SH-SY5Y (cell line): ENCODE measurements around the gene ZNF132.

Experiments
- GATA2 ChIP-seq: IDR thresholded peaks from 2 replicates; pipeline ENCODE4 v1.6.1; 2011; ENCODE audit warnings: mild to moderate bottlenecking, low read depth, low read length
- GATA3 ChIP-seq: IDR thresholded peaks from 2 replicates; pipeline ENCODE4 v1.6.1; 2011; ENCODE audit warnings: low read depth, mild to moderate bottlenecking, low read length, moderate library complexity

DNA sequence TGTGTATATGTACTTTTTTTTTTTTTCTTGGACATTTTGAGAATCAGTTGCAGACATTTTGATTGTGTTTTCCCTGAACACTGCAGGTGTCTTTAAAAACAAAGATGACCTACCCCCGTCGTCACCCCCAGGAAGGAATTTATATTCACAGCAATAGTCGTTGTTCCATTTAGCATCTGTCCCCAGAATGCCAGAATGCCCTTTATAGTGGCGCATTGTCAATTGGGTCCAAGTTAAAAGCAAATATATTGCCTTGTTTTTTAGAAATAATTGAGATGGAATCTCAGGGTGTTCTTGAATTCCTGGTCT lies 46.3 kb downstream of the ZNF132 start:
- TF ChIP-seq GATA2 (no peak), GATA3 (no peak)
